Measurements from ENCODE around the gene RHNO1. TPM values are rescaled to one million over a fixed set of nuclear protein-coding genes. Genes with fewer than 3 reads are reported as not detected.
"Not testable (repeated sequence)": the region's sequence is repeated elsewhere in the genome, so short reads cannot be mapped to it uniquely, and the experiment has no call there.

RHNO1 gene
- polyA plus RNA-seq, 3 donors = 41.7 to 45.0 (median 44.3) TPM

- no peak for DNase-seq (ENCODE audit: extremely low read depth in 1 of 11, low read depth in 9 of 11, low spot score in 4 of 11)
Observed at GRCh38 chr12:2851931-2852330, 25.1 kb upstream of the RHNO1 start.

GRCh38 chr12:2853626-2854025 is 23.4 kb upstream of the RHNO1 start:
- DNase-seq (ENCODE audit: extremely low read depth in 1 of 11, low read depth in 9 of 11, low spot score in 4 of 11) = peak in 7 of 11 donors; percentile 61 to 77 (median 74)

- DNase-seq (ENCODE audit: extremely low read depth in 1 of 11, low read depth in 9 of 11, low spot score in 4 of 11) = no peak
Observed at GRCh38 chr12:2854669-2855453, 22.2 kb upstream of the RHNO1 start.

GRCh38 chr12:2855546-2855945 is 21.5 kb upstream of the RHNO1 start:
- DNase-seq (ENCODE audit: extremely low read depth in 1 of 11, low read depth in 9 of 11, low spot score in 4 of 11) = no peak

GRCh38 chr12:2856051-2856450 is 21.0 kb upstream of the RHNO1 start:
- DNase-seq (ENCODE audit: extremely low read depth in 1 of 11, low read depth in 9 of 11, low spot score in 4 of 11) = no peak

- peak in 2 of 11 donors; percentile 34 to 46 for DNase-seq (ENCODE audit: extremely low read depth in 1 of 11, low read depth in 9 of 11, low spot score in 4 of 11)
Observed at GRCh38 chr12:2857021-2857431, 20.0 kb upstream of the RHNO1 start, which contains the start of gene TEX52. TSS of gene TEX52 (minus strand) at chr12:2857039. CDS start at chr12:2857026, 13 bp downstream.

- DNase-seq (ENCODE audit: extremely low read depth in 1 of 11, low read depth in 9 of 11, low spot score in 4 of 11) = no peak
Observed at GRCh38 chr12:2857576-2857975, 19.4 kb upstream of the RHNO1 start.

- no peak for DNase-seq (ENCODE audit: extremely low read depth in 1 of 11, low read depth in 9 of 11, low spot score in 4 of 11)
Observed at GRCh38 chr12:2858334-2858733, 18.7 kb upstream of the RHNO1 start.

GRCh38 chr12:2858944-2859421 is 18.0 kb upstream of the RHNO1 start:
- DNase-seq (ENCODE audit: extremely low read depth in 1 of 11, low read depth in 9 of 11, low spot score in 4 of 11) = no peak

- DNase-seq (ENCODE audit: extremely low read depth in 1 of 11, low read depth in 9 of 11, low spot score in 4 of 11) = no peak
Observed at GRCh38 chr12:2860170-2860569, 16.9 kb upstream of the RHNO1 start.

GRCh38 chr12:2862876-2863275 is 14.1 kb upstream of the RHNO1 start:
- DNase-seq (ENCODE audit: extremely low read depth in 1 of 11, low read depth in 9 of 11, low spot score in 4 of 11) = no peak

GRCh38 chr12:2863402-2863801 is 13.6 kb upstream of the RHNO1 start:
- DNase-seq (ENCODE audit: extremely low read depth in 1 of 11, low read depth in 9 of 11, low spot score in 4 of 11) = not testable (repeated sequence)

- DNase-seq (ENCODE audit: extremely low read depth in 1 of 11, low read depth in 9 of 11, low spot score in 4 of 11) = no peak
Observed at GRCh38 chr12:2864198-2864597, 12.8 kb upstream of the RHNO1 start.

- not testable (repeated sequence) for DNase-seq (ENCODE audit: extremely low read depth in 1 of 11, low read depth in 9 of 11, low spot score in 4 of 11)
Observed at GRCh38 chr12:2868986-2869632, 7.9 kb upstream of the RHNO1 start.

- DNase-seq (ENCODE audit: extremely low read depth in 1 of 11, low read depth in 9 of 11, low spot score in 4 of 11) = no peak
Observed at GRCh38 chr12:2876431-2877046, 484 bp upstream of the RHNO1 start.

GRCh38 chr12:2877953-2878732 is 1.1 kb downstream of the RHNO1 start:
- DNase-seq (ENCODE audit: extremely low read depth in 1 of 11, low read depth in 9 of 11, low spot score in 4 of 11) = peak in 1 of 11 donors; percentile 17

- DNase-seq (ENCODE audit: extremely low read depth in 1 of 11, low read depth in 9 of 11, low spot score in 4 of 11) = no peak
Observed at GRCh38 chr12:2879853-2880252, 2.8 kb downstream of the RHNO1 start.

GRCh38 chr12:2884810-2885209 is 7.8 kb downstream of the RHNO1 start:
- DNase-seq (ENCODE audit: extremely low read depth in 1 of 11, low read depth in 9 of 11, low spot score in 4 of 11) = no peak

GRCh38 chr12:2886768-2887450 is 9.9 kb downstream of the RHNO1 start:
- DNase-seq (ENCODE audit: extremely low read depth in 1 of 11, low read depth in 9 of 11, low spot score in 4 of 11) = peak in 1 of 11 donors; percentile 24
